Immature natural killer cell (primary cell): ENCODE results near the gene MRPL11. TPM values are rescaled to one million over a fixed set of nuclear protein-coding genes. Genes with fewer than 3 reads are reported as not detected.

Experiments used
- DNase-seq, 3 donors: peaks; one replicate each; pipeline ENCODE4 v3.0.0; 2022; ENCODE audit warnings: mixed read lengths in 1 of 3
- H3K27ac Mint-ChIP-seq, 6 donors: one replicate each; pipeline ENCODE4 v1.8.0; 2020; ENCODE audit warnings: mixed read lengths in 6 of 6, mild to moderate bottlenecking in 5 of 6, inconsistent platforms in 4 of 6, moderate library complexity in 3 of 6
- H3K27me3 Mint-ChIP-seq, 3 donors: one replicate each; pipeline ENCODE4 v1.8.0; 2020 to 2021; ENCODE audit warnings: low read depth in 3 of 3, mild to moderate bottlenecking in 3 of 3, mixed read lengths in 3 of 3, moderate library complexity in 3 of 3, inconsistent platforms in 1 of 3
- H3K36me3 Mint-ChIP-seq, 3 donors: one replicate each; pipeline ENCODE4 v1.8.0; 2020; ENCODE audit warnings: mixed read lengths in 3 of 3, inconsistent platforms in 2 of 3, mild to moderate bottlenecking in 2 of 3
- H3K4me1 Mint-ChIP-seq, 2 donors: one replicate each; pipeline ENCODE4 v1.8.0; 2020; ENCODE audit warnings: inconsistent platforms in 2 of 2, mild to moderate bottlenecking in 2 of 2, mixed read lengths in 2 of 2, moderate library complexity in 1 of 2
- H3K4me3 Mint-ChIP-seq, 5 donors: one replicate each; pipeline ENCODE4 v1.8.0; 2020; ENCODE audit warnings: mild to moderate bottlenecking in 5 of 5, mixed read lengths in 5 of 5, inconsistent platforms in 3 of 5, moderate library complexity in 3 of 5
- H3K9me3 Mint-ChIP-seq, 6 donors: one replicate each; pipeline ENCODE4 v1.8.0; 2020; ENCODE audit warnings: mild to moderate bottlenecking in 6 of 6, mixed read lengths in 6 of 6, inconsistent platforms in 4 of 6, moderate library complexity in 3 of 6
- polyA plus RNA-seq, 3 donors: library from polyadenylated mRNA; unstranded; fragments of 300-500 nt; fragmentation: Illumina TruSeq; gene quantifications; one replicate each; pipeline ENCODE4 v1.2.3, GENCODE V29; 2021

The MRPL11 gene
- polyA plus RNA-seq, 3 donors from 2014 or later = 53.6 to 118 (median 88.6) TPM

DNA sequence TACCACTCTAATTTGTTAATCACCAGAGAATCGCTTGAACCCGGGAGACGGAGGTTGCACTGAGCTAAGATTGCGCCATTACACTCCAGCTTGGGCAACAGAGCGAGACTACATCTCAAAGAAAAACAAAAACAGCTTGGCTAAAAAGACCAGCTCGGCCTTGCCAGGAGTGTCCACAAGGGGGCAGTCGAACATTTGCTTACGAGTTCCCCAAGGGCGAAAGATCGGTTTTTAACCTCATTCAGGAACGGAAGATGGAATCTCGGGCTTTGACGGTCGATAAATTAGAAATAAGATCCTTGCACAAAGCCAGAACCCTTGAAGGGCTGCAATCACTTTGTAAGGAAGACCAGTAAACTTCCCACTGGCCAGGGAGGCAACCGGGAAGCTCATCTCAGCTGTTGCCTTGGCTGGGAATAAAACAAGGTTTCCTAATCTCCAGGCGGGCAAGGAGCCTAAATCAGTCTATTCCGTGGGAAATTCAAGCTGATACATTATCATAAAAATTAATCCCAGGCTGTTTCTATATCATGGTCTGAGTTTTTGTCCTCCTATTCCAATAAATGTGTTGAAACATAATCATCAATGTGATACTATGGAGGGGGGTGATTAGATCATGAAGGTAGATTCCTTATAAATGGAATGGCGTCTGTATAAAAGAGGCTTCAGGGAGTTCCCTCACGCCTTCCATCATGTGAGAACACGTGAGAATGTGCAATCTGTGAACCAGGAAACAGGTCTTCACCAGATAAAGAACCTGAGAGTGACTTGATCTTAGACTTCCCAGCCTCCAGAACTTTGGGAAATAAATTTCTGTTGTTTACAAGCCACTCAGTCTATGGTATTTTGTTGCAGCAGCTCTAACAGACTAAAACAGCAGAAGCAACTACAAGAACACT lies 52.2 kb downstream of the MRPL11 start:
- peak overlapping the region in 2 of 6 donors; percentile 25 to 61 for H3K27ac Mint-ChIP-seq

More for the DNA sequence above, 52.2 kb downstream of the MRPL11 start:
- Mint-ChIP-seq H3K9me3 (no peaks in the 10 kb centered on the region), H3K36me3 (no peaks in the 10 kb centered on the region), H3K4me3 (peak overlapping the region in 4 of 5 donors; percentile 10 to 71 (median 42)), H3K4me1 (peaks cover 9% of the 10 kb centered on the region in 2 donors), H3K27me3 (peaks cover 2 to 6% (median 4%) of the 10 kb centered on the region in 3 donors)
- peak; percentile 58 to 72 (median 67) for DNase-seq

Other genes starting within 250 kb of the MRPL11 start
- gene KLC2, start 181.1 kb downstream of the MRPL11 start, polyA plus RNA-seq = 1 to 10 TPM; 1.6 to 7.1 (median 3.9) TPM
- 10 to 100 TPM; 22.9 to 33.2 (median 25.8) TPM for gene RAB1B, start 170.2 kb downstream of the MRPL11 start, polyA plus RNA-seq
- gene CNIH2, start 160.7 kb downstream of the MRPL11 start, polyA plus RNA-seq = not detected
- gene YIF1A, start 149.7 kb downstream of the MRPL11 start, polyA plus RNA-seq = 10 to 100 TPM; 55.7 to 85.2 (median 62.1) TPM
- gene TMEM151A, start 147.0 kb downstream of the MRPL11 start, polyA plus RNA-seq = not detected
- gene CD248, start 121.8 kb downstream of the MRPL11 start, polyA plus RNA-seq = not detected
- under 1 TPM in 2 of 3 donors, not detected in 1; 0.17 to 0.20 TPM for gene RIN1, start 102.4 kb downstream of the MRPL11 start, polyA plus RNA-seq
- 10 to 100 TPM; 69.3 to 79.8 (median 76.3) TPM for gene BRMS1, start 93.7 kb downstream of the MRPL11 start, polyA plus RNA-seq
- gene B4GAT1, start 91.2 kb downstream of the MRPL11 start, polyA plus RNA-seq = 10 to 100 TPM in 1 of 3 donors, 1 to 10 TPM in 2; 7.0 to 11.1 (median 7.4) TPM
- gene SLC29A2, start 67.1 kb downstream of the MRPL11 start, polyA plus RNA-seq = under 1 TPM in 2 of 3 donors, not detected in 1; 0.21 to 0.32 TPM
- not detected for gene NPAS4, start 17.8 kb downstream of the MRPL11 start, polyA plus RNA-seq
- gene PELI3, start 28.1 kb upstream of the MRPL11 start, polyA plus RNA-seq = 1 to 10 TPM; 1.6 to 3.2 (median 1.7) TPM
- 10 to 100 TPM; 44.5 to 54.2 (median 47.6) TPM for gene DPP3, start 41.6 kb upstream of the MRPL11 start, polyA plus RNA-seq
- gene BBS1, start 71.8 kb upstream of the MRPL11 start, polyA plus RNA-seq = 1 to 10 TPM; 5.3 to 8.3 (median 6.2) TPM
- 10 to 100 TPM; 19.8 to 28.0 (median 24.7) TPM for gene ZDHHC24, start 107.2 kb upstream of the MRPL11 start, polyA plus RNA-seq
- gene ACTN3, start 108.1 kb upstream of the MRPL11 start, polyA plus RNA-seq = under 1 TPM in 1 of 3 donors, not detected in 2; 0.07 TPM
- 10 to 100 TPM; 24.2 to 56.7 (median 48.8) TPM for gene CTSF, start 129.8 kb upstream of the MRPL11 start, polyA plus RNA-seq
- not detected for gene CCDC87, start 154.2 kb upstream of the MRPL11 start, polyA plus RNA-seq
- 10 to 100 TPM; 34.3 to 52.8 (median 41.7) TPM for gene CCS, start 154.3 kb upstream of the MRPL11 start, polyA plus RNA-seq
- gene RBM14, start 177.8 kb upstream of the MRPL11 start, polyA plus RNA-seq = 10 to 100 TPM; 51.7 to 96.6 (median 73.2) TPM
- gene RBM4, start 199.9 kb upstream of the MRPL11 start, polyA plus RNA-seq = 100 to 1,000 TPM; 251 to 308 (median 255) TPM
- gene RBM4B, start 239.0 kb upstream of the MRPL11 start, polyA plus RNA-seq = 10 to 100 TPM in 2 of 3 donors, 1 to 10 TPM in 1; 8.6 to 24.6 (median 16.0) TPM